MCF 10A (cell line): ENCODE results near the gene EPHB1. TPM values are rescaled to one million over a fixed set of nuclear protein-coding genes. Genes with fewer than 3 reads are reported as not detected.
A peak's percentile ranks its signal among the peaks of the same experiment; 100 is the strongest.

Source experiments
- BruUV-seq: library from RNA; stranded (reverse); fragments of 400-500 nt; replicated peaks from 2 replicates; lab custom pipeline; 2021; lab: Mats Ljungman, UMichigan
- CTCF ChIA-PET: fragments of 300-600 bp; sonication (Branson Sonifier 250); formaldehyde crosslinking; extraction: SDS; loops from one replicate; lab custom pipeline; 2021; ENCODE audit warnings: antibody characterized with exemption, inconsistent platforms; lab: Yijun Ruan, JAX
- POLR2A ChIA-PET: fragments of 300-600, 350-650 bp; sonication (Branson Sonifier 250); formaldehyde crosslinking; extraction: SDS; loops from one replicate; lab custom pipeline; 2020; ENCODE audit warnings: antibody characterized with exemption, inconsistent platforms; lab: Yijun Ruan, JAX
- DNase-seq: peaks from one replicate; pipeline ENCODE4 v3.0.0-alpha.2; 2018; ENCODE audit not compliant: unreplicated experiment
- H3K27ac Mint-ChIP-seq: one replicate; pipeline ENCODE4 v1.8.0; 2022; ENCODE audit warnings: mild to moderate bottlenecking, low read depth, mixed read lengths; ENCODE audit not compliant: unreplicated experiment
- H3K27me3 Mint-ChIP-seq: one replicate; pipeline ENCODE4 v1.8.0; 2022; ENCODE audit warnings: mixed read lengths; ENCODE audit not compliant: insufficient read depth, unreplicated experiment
- H3K36me3 Mint-ChIP-seq: one replicate; pipeline ENCODE4 v1.8.0; 2022; ENCODE audit warnings: mild to moderate bottlenecking, moderate library complexity, mixed read lengths; ENCODE audit not compliant: insufficient read depth, unreplicated experiment
- H3K4me1 Mint-ChIP-seq: one replicate; pipeline ENCODE4 v1.8.0; 2022; ENCODE audit warnings: mixed read lengths; ENCODE audit not compliant: insufficient read depth, unreplicated experiment
- H3K4me3 Mint-ChIP-seq: one replicate; pipeline ENCODE4 v1.8.0; 2022; ENCODE audit warnings: mild to moderate bottlenecking, moderate library complexity, mixed read lengths; ENCODE audit not compliant: unreplicated experiment
- H3K9me3 Mint-ChIP-seq: one replicate; pipeline ENCODE4 v1.8.0; 2022; ENCODE audit warnings: mixed read lengths; ENCODE audit not compliant: unreplicated experiment
- intact Hi-C: fragments of 100-400 bp; cut with micrococcal nuclease; formaldehyde crosslinking; loops from 2 replicates; pipeline ENCODE4 v1.14.1; 2022
- total RNA-seq: library from RNA; stranded (reverse); gene quantifications from 2 replicates; pipeline ENCODE4 v1.2.3, GENCODE V29; 2022
- TF ChIP-seq, protein P1 (sequence below): fragments of 200-600 bp; IDR thresholded peaks from one replicate; pipeline ENCODE4 v1.8.0; 2022; ENCODE audit warnings: antibody characterized with exemption, mild to moderate bottlenecking; ENCODE audit not compliant: unreplicated experiment

Gene EPHB1
- total RNA-seq, 1 experiment from 2014 or later, result not detected

DNA sequence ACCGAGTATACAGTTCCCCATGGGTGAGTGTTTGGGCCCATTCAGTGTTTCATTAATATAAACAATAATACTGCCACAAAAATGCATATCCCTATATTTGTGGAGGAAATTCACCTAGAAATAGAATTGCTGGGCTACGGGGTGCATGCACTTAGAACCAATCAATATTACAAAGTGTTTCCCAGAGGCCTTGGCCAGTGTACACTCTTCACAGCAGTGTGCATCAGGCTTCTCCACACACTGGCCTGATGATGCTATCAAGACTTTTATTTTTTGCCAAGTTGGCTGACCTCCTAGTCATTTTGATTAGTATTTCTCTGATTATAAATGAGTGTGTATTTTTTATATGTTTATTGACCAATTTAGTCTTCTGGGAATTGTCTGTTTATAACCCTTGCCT lies 323.7 kb downstream of the EPHB1 start:
- Mint-ChIP-seq H3K9me3 (peaks cover 27% of the 10 kb centered on the region), H3K4me3 (no peak overlapping the region), H3K27ac (no peak overlapping the region), H3K27me3 (no peaks in the 10 kb centered on the region), H3K4me1 (no peaks in the 10 kb centered on the region), H3K36me3 (no peaks in the 10 kb centered on the region)
- POLR2A ChIA-PET, result no interaction called here
- intact Hi-C loops, result no loop called here
- TF ChIP-seq, protein P1, sequence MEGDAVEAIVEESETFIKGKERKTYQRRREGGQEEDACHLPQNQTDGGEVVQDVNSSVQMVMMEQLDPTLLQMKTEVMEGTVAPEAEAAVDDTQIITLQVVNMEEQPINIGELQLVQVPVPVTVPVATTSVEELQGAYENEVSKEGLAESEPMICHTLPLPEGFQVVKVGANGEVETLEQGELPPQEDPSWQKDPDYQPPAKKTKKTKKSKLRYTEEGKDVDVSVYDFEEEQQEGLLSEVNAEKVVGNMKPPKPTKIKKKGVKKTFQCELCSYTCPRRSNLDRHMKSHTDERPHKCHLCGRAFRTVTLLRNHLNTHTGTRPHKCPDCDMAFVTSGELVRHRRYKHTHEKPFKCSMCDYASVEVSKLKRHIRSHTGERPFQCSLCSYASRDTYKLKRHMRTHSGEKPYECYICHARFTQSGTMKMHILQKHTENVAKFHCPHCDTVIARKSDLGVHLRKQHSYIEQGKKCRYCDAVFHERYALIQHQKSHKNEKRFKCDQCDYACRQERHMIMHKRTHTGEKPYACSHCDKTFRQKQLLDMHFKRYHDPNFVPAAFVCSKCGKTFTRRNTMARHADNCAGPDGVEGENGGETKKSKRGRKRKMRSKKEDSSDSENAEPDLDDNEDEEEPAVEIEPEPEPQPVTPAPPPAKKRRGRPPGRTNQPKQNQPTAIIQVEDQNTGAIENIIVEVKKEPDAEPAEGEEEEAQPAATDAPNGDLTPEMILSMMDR, result no peak
- no peak for DNase-seq
- CTCF ChIA-PET, result interaction anchor here (1.1 kb wide), 1 partner anchor 9 kb away, joined by 3 read pairs; no protein-coding TSS in a partner anchor
- BruUV-seq, result no TSS peak

- TF ChIP-seq, protein P1, result no peak
- no peaks in the 10 kb centered on the region for H3K27me3 Mint-ChIP-seq
- no peaks in the 10 kb centered on the region for H3K4me1 Mint-ChIP-seq
- peak; percentile 26 for DNase-seq
- ChIA-PET POLR2A (no interaction called here), CTCF (interaction anchor here (0.6 kb wide), 1 partner anchor 11 kb away, joined by 5 read pairs; no protein-coding TSS in a partner anchor)
- intact Hi-C loops, result no loop called here
- H3K9me3 Mint-ChIP-seq, result peaks cover 36% of the 10 kb centered on the region
- H3K4me3 Mint-ChIP-seq, result no peak overlapping the region
- no TSS peak for BruUV-seq
- no peaks in the 10 kb centered on the region for H3K36me3 Mint-ChIP-seq
- no peak overlapping the region for H3K27ac Mint-ChIP-seq
Observed at GRCh38 chr3:135125171-135125801, 330.2 kb downstream of the EPHB1 start.

DNA sequence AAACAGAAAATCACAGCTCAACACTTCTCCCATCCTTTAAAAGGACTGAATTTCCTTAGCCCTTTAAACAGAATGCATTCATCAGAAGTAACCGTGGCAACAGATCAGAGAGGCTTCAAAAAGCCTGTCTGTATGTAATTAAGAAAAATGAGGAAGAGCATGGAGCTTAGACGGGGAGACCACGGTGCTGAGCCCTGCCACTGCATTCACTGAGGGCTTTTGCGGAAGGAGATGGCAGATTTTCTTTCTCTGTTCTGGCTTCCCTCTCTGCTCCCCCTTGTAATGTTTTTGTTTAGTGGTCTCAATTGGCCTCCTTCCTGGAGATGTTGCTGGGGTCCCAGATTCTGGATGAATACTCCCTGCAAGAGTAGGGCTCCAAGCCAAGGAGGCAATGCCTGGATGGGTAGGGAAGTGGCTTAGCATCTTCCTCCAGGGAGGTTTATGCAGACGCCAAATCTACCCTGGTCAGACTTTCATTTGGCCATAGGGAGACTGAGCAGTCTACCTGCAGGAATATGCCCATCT lies 332.9 kb downstream of the EPHB1 start:
- Mint-ChIP-seq H3K27me3 (no peaks in the 10 kb centered on the region), H3K4me1 (no peaks in the 10 kb centered on the region), H3K27ac (no peak overlapping the region), H3K4me3 (no peak overlapping the region), H3K36me3 (no peaks in the 10 kb centered on the region), H3K9me3 (peaks cover 50% of the 10 kb centered on the region)
- no TSS peak for BruUV-seq
- CTCF ChIA-PET, result no interaction called here
- no peak for DNase-seq
- POLR2A ChIA-PET, result no interaction called here
- intact Hi-C loops, result no loop called here
- TF ChIP-seq, protein P1, result no peak

GRCh38 chr3:135128818-135129217 lies 333.8 kb downstream of the EPHB1 start:
- ChIA-PET CTCF (no interaction called here), POLR2A (no interaction called here)
- Mint-ChIP-seq H3K4me1 (no peaks in the 10 kb centered on the region), H3K27ac (no peak overlapping the region), H3K9me3 (peaks cover 54% of the 10 kb centered on the region), H3K27me3 (no peaks in the 10 kb centered on the region), H3K4me3 (no peak overlapping the region), H3K36me3 (no peaks in the 10 kb centered on the region)
- BruUV-seq, result no TSS peak
- TF ChIP-seq, protein P1, result no peak
- no peak for DNase-seq
- intact Hi-C loops, result no loop called here
